ENCODE measurements around the gene CLPX. TPM values are rescaled to one million over a fixed set of nuclear protein-coding genes. Genes with fewer than 3 reads are reported as not detected.

CLPX gene
- total and polyA plus RNA-seq, 9 donors = 30.0 to 45.9 (median 39.9) TPM

Other genes starting within 250 kb of the CLPX start
- 57.5 TPM for gene SPG21, start 195.4 kb downstream of the CLPX start, total RNA-seq
- gene SPG21, start 195.4 kb downstream of the CLPX start, polyA plus RNA-seq (ENCODE audit: insufficient read depth in 1 of 8, insufficient read length in 8 of 8, low replicate concordance in 1 of 8) = 100 to 1,000 TPM in 1 of 8 donors, 10 to 100 TPM in 7; 70.4 to 102 (median 79.5) TPM
- 9.7 TPM for gene MTFMT, start 155.7 kb downstream of the CLPX start, total RNA-seq
- 10 to 100 TPM in 1 of 8 donors, 1 to 10 TPM in 7; 7.9 to 11.2 (median 9.3) TPM for gene MTFMT, start 155.7 kb downstream of the CLPX start, polyA plus RNA-seq (ENCODE audit: insufficient read depth in 1 of 8, insufficient read length in 8 of 8, low replicate concordance in 1 of 8)
- 0.71 TPM for gene SLC51B, start 140.0 kb downstream of the CLPX start, total RNA-seq
- 1 to 10 TPM in 7 of 8 donors, under 1 TPM in 1; 0.95 to 3.0 (median 1.6) TPM for gene SLC51B, start 140.0 kb downstream of the CLPX start, polyA plus RNA-seq (ENCODE audit: insufficient read depth in 1 of 8, insufficient read length in 8 of 8, low replicate concordance in 1 of 8)
- 15.2 TPM for gene RASL12, start 117.4 kb downstream of the CLPX start, total RNA-seq
- 10 to 100 TPM; 11.9 to 16.5 (median 14.1) TPM for gene RASL12, start 117.4 kb downstream of the CLPX start, polyA plus RNA-seq (ENCODE audit: insufficient read depth in 1 of 8, insufficient read length in 8 of 8, low replicate concordance in 1 of 8)
- gene KBTBD13, start 108.6 kb downstream of the CLPX start, total RNA-seq = 1.6 TPM
- 1 to 10 TPM in 5 of 8 donors, under 1 TPM in 3; 0.48 to 2.5 (median 1.5) TPM for gene KBTBD13, start 108.6 kb downstream of the CLPX start, polyA plus RNA-seq (ENCODE audit: insufficient read depth in 1 of 8, insufficient read length in 8 of 8, low replicate concordance in 1 of 8)
- 2.6 TPM for gene UBAP1L, start 70.1 kb downstream of the CLPX start, total RNA-seq
- 1 to 10 TPM; 3.0 to 7.2 (median 4.9) TPM for gene UBAP1L, start 70.1 kb downstream of the CLPX start, polyA plus RNA-seq (ENCODE audit: insufficient read depth in 1 of 8, insufficient read length in 8 of 8, low replicate concordance in 1 of 8)
- 11.6 TPM for gene PDCD7, start 51.5 kb downstream of the CLPX start, total RNA-seq
- 10 to 100 TPM; 18.0 to 25.4 (median 22.4) TPM for gene PDCD7, start 51.5 kb downstream of the CLPX start, polyA plus RNA-seq (ENCODE audit: insufficient read depth in 1 of 8, insufficient read length in 8 of 8, low replicate concordance in 1 of 8)
- gene CILP, start 26.1 kb upstream of the CLPX start, total RNA-seq = 32.5 TPM
- 10 to 100 TPM; 10.4 to 31.6 (median 17.0) TPM for gene CILP, start 26.1 kb upstream of the CLPX start, polyA plus RNA-seq (ENCODE audit: insufficient read depth in 1 of 8, insufficient read length in 8 of 8, low replicate concordance in 1 of 8)
- 9.0 TPM for gene PARP16, start 101.5 kb upstream of the CLPX start, total RNA-seq
- gene PARP16, start 101.5 kb upstream of the CLPX start, polyA plus RNA-seq (ENCODE audit: insufficient read depth in 1 of 8, insufficient read length in 8 of 8, low replicate concordance in 1 of 8) = 10 to 100 TPM; 10.4 to 14.6 (median 11.7) TPM
- gene RNU5A-1, start 110.7 kb upstream of the CLPX start, total RNA-seq = 92.5 TPM
- gene RNU5A-1, start 110.7 kb upstream of the CLPX start, polyA plus RNA-seq (ENCODE audit: insufficient read depth in 1 of 8, insufficient read length in 8 of 8, low replicate concordance in 1 of 8) = not detected
- gene RNU5B-1, start 119.3 kb upstream of the CLPX start, total RNA-seq = 283 TPM
- gene RNU5B-1, start 119.3 kb upstream of the CLPX start, polyA plus RNA-seq (ENCODE audit: insufficient read depth in 1 of 8, insufficient read length in 8 of 8, low replicate concordance in 1 of 8) = not detected
- 1.8 TPM for gene IGDCC3, start 192.7 kb upstream of the CLPX start, total RNA-seq
- 1 to 10 TPM; 2.1 to 3.6 (median 2.6) TPM for gene IGDCC3, start 192.7 kb upstream of the CLPX start, polyA plus RNA-seq (ENCODE audit: insufficient read depth in 1 of 8, insufficient read length in 8 of 8, low replicate concordance in 1 of 8)
- gene IGDCC4, start 237.6 kb upstream of the CLPX start, total RNA-seq = 28.6 TPM
- gene IGDCC4, start 237.6 kb upstream of the CLPX start, polyA plus RNA-seq (ENCODE audit: insufficient read depth in 1 of 8, insufficient read length in 8 of 8, low replicate concordance in 1 of 8) = 100 to 1,000 TPM in 1 of 8 donors, 10 to 100 TPM in 7; 67.7 to 103 (median 86.5) TPM